NB4 (cell line): ENCODE results near the gene NOL9.

Experiments used
- MAX ChIP-seq: IDR thresholded peaks from 2 replicates; pipeline ENCODE4 v1.6.1; 2011; ENCODE audit warnings: low read depth, low read length
- MYC ChIP-seq: IDR thresholded peaks from 2 replicates; pipeline ENCODE4 v1.6.1; 2011; ENCODE audit warnings: low read depth, low read length
- POLR2A ChIP-seq: IDR thresholded peaks from 2 replicates; pipeline ENCODE4 v1.6.1; 2011; ENCODE audit warnings: mild to moderate bottlenecking; ENCODE audit not compliant: insufficient read length; ENCODE audit errors: extremely low read depth
- TF ChIP-seq, protein P1 (sequence below): IDR thresholded peaks from one replicate; pipeline ENCODE4 v1.5.1; 2012; ENCODE audit warnings: low read depth, low read length

- TF ChIP-seq, protein P1, sequence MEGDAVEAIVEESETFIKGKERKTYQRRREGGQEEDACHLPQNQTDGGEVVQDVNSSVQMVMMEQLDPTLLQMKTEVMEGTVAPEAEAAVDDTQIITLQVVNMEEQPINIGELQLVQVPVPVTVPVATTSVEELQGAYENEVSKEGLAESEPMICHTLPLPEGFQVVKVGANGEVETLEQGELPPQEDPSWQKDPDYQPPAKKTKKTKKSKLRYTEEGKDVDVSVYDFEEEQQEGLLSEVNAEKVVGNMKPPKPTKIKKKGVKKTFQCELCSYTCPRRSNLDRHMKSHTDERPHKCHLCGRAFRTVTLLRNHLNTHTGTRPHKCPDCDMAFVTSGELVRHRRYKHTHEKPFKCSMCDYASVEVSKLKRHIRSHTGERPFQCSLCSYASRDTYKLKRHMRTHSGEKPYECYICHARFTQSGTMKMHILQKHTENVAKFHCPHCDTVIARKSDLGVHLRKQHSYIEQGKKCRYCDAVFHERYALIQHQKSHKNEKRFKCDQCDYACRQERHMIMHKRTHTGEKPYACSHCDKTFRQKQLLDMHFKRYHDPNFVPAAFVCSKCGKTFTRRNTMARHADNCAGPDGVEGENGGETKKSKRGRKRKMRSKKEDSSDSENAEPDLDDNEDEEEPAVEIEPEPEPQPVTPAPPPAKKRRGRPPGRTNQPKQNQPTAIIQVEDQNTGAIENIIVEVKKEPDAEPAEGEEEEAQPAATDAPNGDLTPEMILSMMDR, result peak; percentile 92
- TF ChIP-seq POLR2A, result no peak
- TF ChIP-seq MAX, result no peak
- no peak for TF ChIP-seq MYC
Measured at GRCh38 chr1:6475381-6476133, 78.8 kb downstream of the NOL9 start.
